Measurements from ENCODE around the gene VSIR. TPM values are rescaled to one million over a fixed set of nuclear protein-coding genes. Genes with fewer than 3 reads are reported as not detected.
A peak's percentile ranks its signal among the peaks of the same experiment; 100 is the strongest.

The VSIR gene
- total and polyA plus RNA-seq, 9 of the 15 experiments (the other 6 are each of a cell fraction or from before 2014, with no cell fraction given) = 0.14 to 20.5 (median 9.3) TPM

DNA sequence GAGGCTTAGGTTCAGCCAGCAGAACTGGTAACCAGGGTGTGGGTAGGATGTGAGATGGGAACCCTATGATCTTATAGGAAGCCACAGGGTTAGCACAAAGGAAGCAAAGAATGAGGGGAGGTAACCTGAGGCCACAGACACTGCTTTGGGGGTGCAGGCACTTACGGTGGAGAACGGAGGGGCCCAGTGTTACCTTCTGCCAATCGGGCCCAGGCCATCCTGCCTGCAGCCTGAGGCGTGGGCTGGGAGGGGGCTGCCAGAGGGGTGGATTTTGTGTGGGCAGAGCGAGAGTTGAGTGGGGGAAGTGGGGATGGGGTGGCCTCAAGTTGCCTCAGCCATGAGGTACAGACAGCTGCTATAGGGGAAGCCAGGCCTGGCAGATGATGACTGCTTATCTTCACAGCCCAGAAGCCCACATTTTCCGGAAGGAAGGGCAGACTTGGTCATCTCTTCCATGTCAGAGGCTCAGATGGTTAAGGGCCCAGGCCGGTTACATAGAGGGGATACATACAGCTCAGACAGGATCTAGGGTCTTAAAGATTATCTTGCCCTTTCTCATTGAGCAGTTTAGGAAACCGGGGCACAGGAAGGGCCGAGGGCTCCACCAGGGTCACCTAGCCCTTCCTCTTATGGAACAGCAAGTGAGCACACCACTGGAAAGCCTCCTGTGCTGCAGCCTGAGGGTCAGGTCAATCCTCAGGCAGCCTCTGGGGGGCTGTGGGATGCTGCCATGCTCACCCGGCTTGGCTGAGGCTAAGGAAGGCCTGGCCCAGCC lies 24.4 kb upstream of the VSIR start (continued):
- TF ChIP-seq ZBTB12 (CRISPR knock-in tag; IDR thresholded peaks at IDR 0.05) (no peak), ZNF695 (CRISPR knock-in tag; IDR thresholded peaks at IDR 0.05) (0 out of 2 replicates have a peak, but pooled peaks have one; percentile 65), ERF (CRISPR knock-in tag; IDR thresholded peaks at IDR 0.05) (0 out of 2 replicates have a peak, but pooled peaks have one; percentile 26), ZNF655 (CRISPR knock-in tag; IDR thresholded peaks at IDR 0.05) (no peak), ZNF316 (IDR thresholded peaks at IDR 0.05) (no peak), DNMT1 (IDR thresholded peaks at IDR 0.05) (no peak), SMARCE1 (IDR thresholded peaks at IDR 0.05) (peak; percentile 80), ZNF668 (CRISPR knock-in tag; IDR thresholded peaks at IDR 0.05) (no peak), WHSC1 (IDR thresholded peaks at IDR 0.05; ENCODE audit: low read length) (no peak), ZNF41 (CRISPR knock-in tag; conservative IDR thresholded peaks at IDR 0.05) (no peak), SAFB (IDR thresholded peaks at IDR 0.05; ENCODE audit: borderline replicate concordance, low read depth, low read length) (no peak), NCOA4 (IDR thresholded peaks at IDR 0.05; ENCODE audit: partially characterized antibody) (no peak), PHB (CRISPR knock-in tag; IDR thresholded peaks at IDR 0.05) (no peak), TCFL5 (CRISPR knock-in tag; conservative IDR thresholded peaks at IDR 0.05) (no peak), TEAD2 (tag; IDR thresholded peaks at IDR 0.05) (no peak), HLTF (IDR thresholded peaks at IDR 0.05) (0 out of 2 replicates have a peak, but pooled peaks have one; percentile 29), GABPB1 (CRISPR knock-in tag; IDR thresholded peaks at IDR 0.05) (0 out of 2 replicates have a peak, but pooled peaks have one; percentile 64), PRDM10 (IDR thresholded peaks at IDR 0.05; ENCODE audit: partially characterized antibody) (peak; percentile 57), ARNT (IDR thresholded peaks at IDR 0.05) (0 out of 4 replicates have a peak, but pooled peaks of 1 of the 2 experiments have one; percentile 26), ZNF511 (CRISPR knock-in tag; IDR thresholded peaks at IDR 0.05) (peak; percentile 23; the same call in 1 of the 2 replicates), TFAM (CRISPR knock-in tag; conservative IDR thresholded peaks at IDR 0.05) (no peak)
- TF ChIP-seq, protein P1, sequence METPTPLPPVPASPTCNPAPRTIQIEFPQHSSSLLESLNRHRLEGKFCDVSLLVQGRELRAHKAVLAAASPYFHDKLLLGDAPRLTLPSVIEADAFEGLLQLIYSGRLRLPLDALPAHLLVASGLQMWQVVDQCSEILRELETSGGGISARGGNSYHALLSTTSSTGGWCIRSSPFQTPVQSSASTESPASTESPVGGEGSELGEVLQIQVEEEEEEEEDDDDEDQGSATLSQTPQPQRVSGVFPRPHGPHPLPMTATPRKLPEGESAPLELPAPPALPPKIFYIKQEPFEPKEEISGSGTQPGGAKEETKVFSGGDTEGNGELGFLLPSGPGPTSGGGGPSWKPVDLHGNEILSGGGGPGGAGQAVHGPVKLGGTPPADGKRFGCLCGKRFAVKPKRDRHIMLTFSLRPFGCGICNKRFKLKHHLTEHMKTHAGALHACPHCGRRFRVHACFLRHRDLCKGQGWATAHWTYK (CRISPR knock-in tag; IDR thresholded peaks at IDR 0.05) = peak; percentile 72
